ENCODE results near the gene ZNF300.
"Not testable (repeated sequence)": the region's sequence is repeated elsewhere in the genome, so short reads cannot be mapped to it uniquely, and the experiment has no call there.

ZNF300 gene

GRCh38 chr5:150845185-150845859 lies 59.5 kb downstream of the ZNF300 start:
- not testable (repeated sequence) for DNase-seq

Data from GDM1 (cell line).